HCT116 (cell line): ENCODE data around the gene SCN7A. TPM values are rescaled to one million over a fixed set of nuclear protein-coding genes. Genes with fewer than 3 reads are reported as not detected.

Source experiments
- ATAC-seq: fragments of 200-7000 bp; cut with Tn5 transposase; 2 replicates; pipeline ENCODE4 v1.9.1; 2020; ENCODE audit warnings: mild to moderate bottlenecking, moderate library complexity
- BruUV-seq: library from RNA; stranded (reverse); fragments of 400-500 nt; replicated peaks from 2 replicates; lab custom pipeline; 2021; lab: Mats Ljungman, UMichigan
- CTCF ChIA-PET: fragments of 300-600 bp; sonication (Branson Sonifier 250); formaldehyde crosslinking; loops from one replicate; lab custom pipeline; 2021; ENCODE audit warnings: antibody characterized with exemption; lab: Charles Lee
- POLR2A ChIA-PET: fragments of 300-600, 350-600 bp; sonication (Branson Sonifier 250); formaldehyde crosslinking; loops from one replicate; lab custom pipeline; 2021; ENCODE audit warnings: antibody characterized with exemption; lab: Charles Lee
- RAD21 ChIA-PET, 2 experiments: fragments of 300-600 bp; sonication (Branson Sonifier 250); formaldehyde crosslinking; loops; one replicate each; lab custom pipeline; 2023; ENCODE audit warnings: low total read pairs in 2 of 2; ENCODE audit not compliant: uncharacterized antibody in 2 of 2, unreplicated experiment in 2 of 2, low non-redundant PET in 1 of 2; lab: Charles Lee
- DNase-seq: peaks from one replicate; pipeline ENCODE4 v3.0.0-alpha.2; 2010; ENCODE audit warnings: low read depth, low spot score
- H2AFZ ChIP-seq: fragments of 200-600 bp; shearing (Covaris generic), sonication (generic); 2 replicates; pipeline ENCODE4 v1.6.1; 2017; ENCODE audit warnings: low read depth, mixed run types, mixed read lengths, antibody characterized with exemption, low read length; ENCODE audit not compliant: poor library complexity, severe bottlenecking
- H3K27ac ChIP-seq: 2 replicates; pipeline ENCODE4 v1.5.1; 2012; ENCODE audit warnings: low read depth, low read length
- H3K27me3 ChIP-seq: fragments of 200-600 bp; sonication (generic); 2 replicates; pipeline ENCODE4 v1.6.1; 2016; ENCODE audit warnings: mixed run types, low read length, mixed read lengths; ENCODE audit not compliant: insufficient read depth
- H3K36me3 ChIP-seq, 2 experiments: fragments of 200-500 bp in 1 of 2; fragments of 200-600 bp in 1 of 2; sonication (Bioruptor generic) in 1 of 2; sonication (generic) in 1 of 2; 2 replicates each; pipeline versions ENCODE4 v1.5.1 to v1.6.1; 2014 to 2016; ENCODE audit warnings: low read length in 2 of 2, inconsistent platforms in 1 of 2, mixed read lengths in 1 of 2, mixed run types in 1 of 2; ENCODE audit not compliant: insufficient read depth in 2 of 2, control insufficient read depth in 1 of 2
- H3K4me1 ChIP-seq, 2 experiments: fragments of 200-600 bp in 1 of 2; sonication (generic) in 1 of 2; 2 replicates each; pipeline versions ENCODE4 v1.5.1 to v1.6.1; 2012 to 2017; ENCODE audit warnings: low read length in 2 of 2, inconsistent platforms in 1 of 2, mild to moderate bottlenecking in 1 of 2, mixed read lengths in 1 of 2, mixed run types in 1 of 2, moderate library complexity in 1 of 2; ENCODE audit not compliant: insufficient read depth in 2 of 2, control insufficient read depth in 1 of 2
- H3K4me2 ChIP-seq: fragments of 200-600 bp; sonication (generic); 2 replicates; pipeline ENCODE4 v1.6.1; 2017; ENCODE audit warnings: mixed run types, low read length, mixed read lengths
- H3K4me3 ChIP-seq, 2 experiments: fragments of 200-600 bp in 1 of 2; sonication (generic) in 1 of 2; replicated peaks in 1 of 2; 2 replicates each; pipeline ENCODE4 v1.5.1; 2011 to 2016; ENCODE audit warnings: low read length in 2 of 2, control low read depth in 1 of 2, low read depth in 1 of 2, mild to moderate bottlenecking in 1 of 2, mixed read lengths in 1 of 2, mixed run types in 1 of 2
- H3K79me2 ChIP-seq: fragments of 200-600 bp; sonication (generic); 2 replicates; pipeline ENCODE4 v1.6.1; 2017; ENCODE audit warnings: mild to moderate bottlenecking, mixed run types, low read length, moderate library complexity, mixed read lengths; ENCODE audit not compliant: insufficient read depth
- H3K9ac ChIP-seq: fragments of 200-600 bp; sonication (generic); 2 replicates; pipeline ENCODE4 v1.6.1; 2016; ENCODE audit warnings: low read length, mixed read lengths
- H3K9me2 ChIP-seq: fragments of 200-600 bp; sonication (generic), shearing (Covaris generic); 2 replicates; pipeline ENCODE4 v1.6.1; 2017; ENCODE audit warnings: mixed run types, mild to moderate bottlenecking, moderate library complexity; ENCODE audit not compliant: insufficient read depth
- H3K9me3 ChIP-seq, 2 experiments: fragments of 200-500 bp in 1 of 2; fragments of 200-600 bp in 1 of 2; sonication (Bioruptor generic) in 1 of 2; sonication (generic) in 1 of 2; 2 replicates each; pipeline ENCODE4 v1.6.1; 2014 to 2017; ENCODE audit warnings: low read length in 2 of 2, mixed read lengths in 2 of 2, inconsistent platforms in 1 of 2, low read depth in 1 of 2, mild to moderate bottlenecking in 1 of 2, mixed run types in 1 of 2, moderate library complexity in 1 of 2; ENCODE audit not compliant: control insufficient read depth in 1 of 2, insufficient read depth in 1 of 2
- H4K20me1 ChIP-seq: fragments of 200-600 bp; sonication (generic), shearing (Covaris generic); 2 replicates; pipeline ENCODE4 v1.6.1; 2017; ENCODE audit warnings: mixed run types, mild to moderate bottlenecking, moderate library complexity; ENCODE audit not compliant: insufficient read depth
- CBX3 ChIP-seq: IDR thresholded peaks from 2 replicates; pipeline ENCODE4 v1.6.1; 2012; ENCODE audit warnings: low read depth
- JUND ChIP-seq: IDR thresholded peaks from 2 replicates; pipeline ENCODE4 v1.6.1; 2012
- RAD21 ChIP-seq: IDR thresholded peaks from 2 replicates; pipeline ENCODE4 v1.6.1; 2012; ENCODE audit warnings: low read depth, mild to moderate bottlenecking
- YY1 ChIP-seq: IDR thresholded peaks from 2 replicates; pipeline ENCODE4 v1.6.1; 2011; ENCODE audit warnings: low read length, low read depth, moderate library complexity, mild to moderate bottlenecking; ENCODE audit not compliant: insufficient replicate concordance; ENCODE audit errors: extremely low read depth
- intact Hi-C: fragments of 100-400 bp; cut with micrococcal nuclease; formaldehyde crosslinking; loops from 2 replicates; pipeline ENCODE4 v1.10.0; 2022
- total RNA-seq: library from RNA; stranded (reverse); gene quantifications from one replicate; pipeline ENCODE4 v1.2.1, GENCODE V29; 2021; ENCODE audit not compliant: unreplicated experiment
- TF ChIP-seq, protein P1 (sequence below), 3 experiments: fragments of 200-600 bp in 1 of 3; sonication (generic) in 1 of 3; IDR thresholded peaks in 2 of 3; conservative IDR thresholded peaks in 1 of 3; 2 replicates each; pipeline ENCODE4 v1.5.1; 2012 to 2017; ENCODE audit warnings: low read depth in 2 of 3, low read length in 2 of 3, antibody characterized with exemption in 1 of 3, borderline replicate concordance in 1 of 3, control low read depth in 1 of 3, mild to moderate bottlenecking in 1 of 3, mixed read lengths in 1 of 3, mixed run types in 1 of 3, moderate library complexity in 1 of 3; ENCODE audit not compliant: insufficient read depth in 1 of 3
- TF ChIP-seq, protein P2 (sequence below): IDR thresholded peaks from 2 replicates; pipeline ENCODE4 v1.6.1; 2012; ENCODE audit warnings: low read depth
- TF ChIP-seq, protein P3 (sequence below): IDR thresholded peaks from 2 replicates; pipeline ENCODE4 v1.6.1; 2011; ENCODE audit warnings: mild to moderate bottlenecking, low read length, moderate library complexity; ENCODE audit not compliant: insufficient replicate concordance; ENCODE audit errors: extremely low read depth

The SCN7A gene
- total RNA-seq, 1 experiment from 2014 or later, result 0.07 TPM

DNA sequence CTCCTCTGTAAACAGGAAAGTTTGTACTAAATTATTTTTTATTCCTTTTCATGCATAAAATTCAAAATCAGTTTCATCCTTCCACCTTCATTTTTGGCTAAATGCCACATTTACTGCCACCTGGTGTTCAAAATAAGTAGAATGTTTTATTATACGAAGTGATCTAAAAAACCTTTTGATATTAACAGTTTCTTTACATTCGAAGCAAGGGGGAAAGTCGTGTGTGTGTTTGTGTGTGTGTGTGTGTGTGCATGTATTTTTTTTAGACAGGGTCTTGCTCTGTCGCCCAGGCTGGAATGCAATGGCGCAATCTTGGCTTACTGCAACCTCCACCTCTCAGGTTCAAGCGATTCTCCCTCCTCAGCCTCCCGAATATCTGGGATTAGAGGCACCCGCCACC lies 109.3 kb downstream of the SCN7A start:
- Histone ChIP-seq H3K9me3 (no peaks in the 10 kb centered on the region), H3K36me3 (no peaks in the 10 kb centered on the region), H3K4me1 (no peaks in the 10 kb centered on the region), H4K20me1 (no peaks in the 10 kb centered on the region), H2AFZ (no peak overlapping the region), H3K4me3 (no peak overlapping the region), H3K79me2 (no peaks in the 10 kb centered on the region), H3K9ac (no peak overlapping the region), H3K27ac (no peak overlapping the region), H3K9me2 (no peaks in the 10 kb centered on the region), H3K27me3 (peaks cover 37% of the 10 kb centered on the region), H3K4me2 (peak overlapping the region; percentile 34; the same call in 1 of the 2 replicates)
- RAD21 ChIA-PET, result no interaction called here
- TF ChIP-seq RAD21, result peak; percentile 28
- TF ChIP-seq, protein P1, sequence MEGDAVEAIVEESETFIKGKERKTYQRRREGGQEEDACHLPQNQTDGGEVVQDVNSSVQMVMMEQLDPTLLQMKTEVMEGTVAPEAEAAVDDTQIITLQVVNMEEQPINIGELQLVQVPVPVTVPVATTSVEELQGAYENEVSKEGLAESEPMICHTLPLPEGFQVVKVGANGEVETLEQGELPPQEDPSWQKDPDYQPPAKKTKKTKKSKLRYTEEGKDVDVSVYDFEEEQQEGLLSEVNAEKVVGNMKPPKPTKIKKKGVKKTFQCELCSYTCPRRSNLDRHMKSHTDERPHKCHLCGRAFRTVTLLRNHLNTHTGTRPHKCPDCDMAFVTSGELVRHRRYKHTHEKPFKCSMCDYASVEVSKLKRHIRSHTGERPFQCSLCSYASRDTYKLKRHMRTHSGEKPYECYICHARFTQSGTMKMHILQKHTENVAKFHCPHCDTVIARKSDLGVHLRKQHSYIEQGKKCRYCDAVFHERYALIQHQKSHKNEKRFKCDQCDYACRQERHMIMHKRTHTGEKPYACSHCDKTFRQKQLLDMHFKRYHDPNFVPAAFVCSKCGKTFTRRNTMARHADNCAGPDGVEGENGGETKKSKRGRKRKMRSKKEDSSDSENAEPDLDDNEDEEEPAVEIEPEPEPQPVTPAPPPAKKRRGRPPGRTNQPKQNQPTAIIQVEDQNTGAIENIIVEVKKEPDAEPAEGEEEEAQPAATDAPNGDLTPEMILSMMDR (IDR thresholded peaks at IDR 0.05 in 2 of 3, conservative IDR thresholded peaks at IDR 0.05 in 1 of 3; ENCODE audit: borderline replicate concordance in 1 of 3, insufficient read depth in 1 of 3, low read depth in 2 of 3, low read length in 2 of 3), result peak in 2 of 3 experiments; percentile 16 to 57; a peak in 3 of 6 replicates
- no peak for TF ChIP-seq CBX3
- TF ChIP-seq JUND, result no peak
- peak; percentile 27; the same call in 1 of the 2 replicates for ATAC-seq
- DNase-seq, result no peak
- POLR2A ChIA-PET, result interaction anchor here (1.0 kb wide), 1 partner anchor 26 kb away, joined by 3 read pairs; no protein-coding TSS in a partner anchor
- CTCF ChIA-PET, result interaction anchor here (1.0 to 2.8 kb wide), 5 partner anchors 9 to 24 kb away, joined by 3 to 9 read pairs (median 4); partner anchors contain the start of gene SCN9A
- intact Hi-C loops, result no loop called here
- no TSS peak for BruUV-seq

DNA sequence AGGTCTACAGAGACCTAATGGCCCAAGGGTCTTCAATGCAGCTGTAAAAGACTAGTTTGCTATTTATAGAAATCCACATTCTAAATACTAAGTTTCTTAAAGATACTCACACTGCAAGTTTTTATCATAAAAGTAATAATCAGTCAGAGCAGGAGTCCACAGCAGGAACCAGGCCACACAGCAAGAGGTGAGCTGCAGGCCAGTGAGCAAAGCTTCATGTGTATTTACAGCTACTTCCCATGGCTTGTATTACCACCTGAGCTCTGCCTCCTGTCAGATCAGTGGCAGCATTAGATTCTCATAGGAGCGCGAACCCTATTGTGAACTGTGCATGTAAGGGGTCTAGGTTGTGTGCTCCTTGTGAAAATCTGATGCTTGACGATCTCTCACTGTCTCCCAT lies 111.6 kb downstream of the SCN7A start:
- Histone ChIP-seq H2AFZ (no peak overlapping the region), H3K27ac (no peak overlapping the region), H3K4me2 (no peak overlapping the region), H3K9ac (no peak overlapping the region), H3K27me3 (peaks cover 47% of the 10 kb centered on the region), H3K36me3 (no peaks in the 10 kb centered on the region), H3K79me2 (no peaks in the 10 kb centered on the region), H3K9me3 (no peaks in the 10 kb centered on the region), H3K9me2 (no peaks in the 10 kb centered on the region), H3K4me1 (no peaks in the 10 kb centered on the region), H4K20me1 (no peaks in the 10 kb centered on the region), H3K4me3 (no peak overlapping the region)
- TF ChIP-seq, protein P2, sequence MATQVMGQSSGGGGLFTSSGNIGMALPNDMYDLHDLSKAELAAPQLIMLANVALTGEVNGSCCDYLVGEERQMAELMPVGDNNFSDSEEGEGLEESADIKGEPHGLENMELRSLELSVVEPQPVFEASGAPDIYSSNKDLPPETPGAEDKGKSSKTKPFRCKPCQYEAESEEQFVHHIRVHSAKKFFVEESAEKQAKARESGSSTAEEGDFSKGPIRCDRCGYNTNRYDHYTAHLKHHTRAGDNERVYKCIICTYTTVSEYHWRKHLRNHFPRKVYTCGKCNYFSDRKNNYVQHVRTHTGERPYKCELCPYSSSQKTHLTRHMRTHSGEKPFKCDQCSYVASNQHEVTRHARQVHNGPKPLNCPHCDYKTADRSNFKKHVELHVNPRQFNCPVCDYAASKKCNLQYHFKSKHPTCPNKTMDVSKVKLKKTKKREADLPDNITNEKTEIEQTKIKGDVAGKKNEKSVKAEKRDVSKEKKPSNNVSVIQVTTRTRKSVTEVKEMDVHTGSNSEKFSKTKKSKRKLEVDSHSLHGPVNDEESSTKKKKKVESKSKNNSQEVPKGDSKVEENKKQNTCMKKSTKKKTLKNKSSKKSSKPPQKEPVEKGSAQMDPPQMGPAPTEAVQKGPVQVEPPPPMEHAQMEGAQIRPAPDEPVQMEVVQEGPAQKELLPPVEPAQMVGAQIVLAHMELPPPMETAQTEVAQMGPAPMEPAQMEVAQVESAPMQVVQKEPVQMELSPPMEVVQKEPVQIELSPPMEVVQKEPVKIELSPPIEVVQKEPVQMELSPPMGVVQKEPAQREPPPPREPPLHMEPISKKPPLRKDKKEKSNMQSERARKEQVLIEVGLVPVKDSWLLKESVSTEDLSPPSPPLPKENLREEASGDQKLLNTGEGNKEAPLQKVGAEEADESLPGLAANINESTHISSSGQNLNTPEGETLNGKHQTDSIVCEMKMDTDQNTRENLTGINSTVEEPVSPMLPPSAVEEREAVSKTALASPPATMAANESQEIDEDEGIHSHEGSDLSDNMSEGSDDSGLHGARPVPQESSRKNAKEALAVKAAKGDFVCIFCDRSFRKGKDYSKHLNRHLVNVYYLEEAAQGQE, result no peak
- TF ChIP-seq YY1, result no peak
- TF ChIP-seq, protein P3, sequence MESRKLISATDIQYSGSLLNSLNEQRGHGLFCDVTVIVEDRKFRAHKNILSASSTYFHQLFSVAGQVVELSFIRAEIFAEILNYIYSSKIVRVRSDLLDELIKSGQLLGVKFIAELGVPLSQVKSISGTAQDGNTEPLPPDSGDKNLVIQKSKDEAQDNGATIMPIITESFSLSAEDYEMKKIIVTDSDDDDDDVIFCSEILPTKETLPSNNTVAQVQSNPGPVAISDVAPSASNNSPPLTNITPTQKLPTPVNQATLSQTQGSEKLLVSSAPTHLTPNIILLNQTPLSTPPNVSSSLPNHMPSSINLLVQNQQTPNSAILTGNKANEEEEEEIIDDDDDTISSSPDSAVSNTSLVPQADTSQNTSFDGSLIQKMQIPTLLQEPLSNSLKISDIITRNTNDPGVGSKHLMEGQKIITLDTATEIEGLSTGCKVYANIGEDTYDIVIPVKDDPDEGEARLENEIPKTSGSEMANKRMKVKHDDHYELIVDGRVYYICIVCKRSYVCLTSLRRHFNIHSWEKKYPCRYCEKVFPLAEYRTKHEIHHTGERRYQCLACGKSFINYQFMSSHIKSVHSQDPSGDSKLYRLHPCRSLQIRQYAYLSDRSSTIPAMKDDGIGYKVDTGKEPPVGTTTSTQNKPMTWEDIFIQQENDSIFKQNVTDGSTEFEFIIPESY, result no peak
- intact Hi-C loops, result no loop called here
- ChIA-PET CTCF (no interaction called here), POLR2A (no interaction called here), RAD21 (no interaction called here)
- DNase-seq, result no peak
- BruUV-seq, result no TSS peak
- no peak for ATAC-seq
